Vagina (tissue), 2 donors: ENCODE measurements around the gene ZNF521. TPM values are rescaled to one million over a fixed set of nuclear protein-coding genes. Genes with fewer than 3 reads are reported as not detected.

Experiments used
- DNase-seq, 2 donors: peaks; one replicate each; pipeline ENCODE4 v3.0.0-alpha.2; 2017; ENCODE audit errors: extremely low spot score in 2 of 2
- H3K27ac ChIP-seq: fragments of 200-600 bp; sonication (generic); one replicate; pipeline ENCODE4 v1.5.1; 2019
- H3K27me3 ChIP-seq: fragments of 200-600 bp; sonication (generic); one replicate; pipeline ENCODE4 v1.5.1; 2019
- H3K36me3 ChIP-seq, 2 donors: fragments of 200-600 bp; sonication (generic); one replicate each; pipeline ENCODE4 v1.5.1; 2017 to 2019
- H3K4me1 ChIP-seq: fragments of 200-600 bp; sonication (generic); one replicate; pipeline ENCODE4 v1.5.1; 2019
- H3K4me3 ChIP-seq, 2 donors: fragments of 200-600 bp; sonication (generic); 1 replicate in 1 of 2; 2 replicates in 1 of 2; pipeline ENCODE4 v1.5.1; 2016 to 2019
- H3K9me3 ChIP-seq: fragments of 200-600 bp; sonication (generic); one replicate; pipeline ENCODE4 v1.5.1; 2019
- CTCF ChIP-seq, 3 experiments: fragments of 450-650 bp in 2 of 3; fragments of 200-600 bp in 1 of 3; sonication (generic) in 1 of 3; IDR thresholded peaks; one replicate each; pipeline ENCODE4 v1.5.1; 2017 to 2019; ENCODE audit warnings: antibody characterized with exemption in 3 of 3, mild to moderate bottlenecking in 2 of 3, moderate library complexity in 2 of 3
- POLR2A ChIP-seq, 2 donors: fragments of 450-650 bp; IDR thresholded peaks; one replicate each; pipeline ENCODE4 v1.6.1; 2017; ENCODE audit warnings: antibody characterized with exemption in 2 of 2, mild to moderate bottlenecking in 2 of 2, moderate library complexity in 2 of 2
- POLR2AphosphoS5 ChIP-seq, 2 donors: sonication (generic); formaldehyde crosslinking; IDR thresholded peaks; one replicate each; pipeline ENCODE4 v1.9.0; 2017; ENCODE audit warnings: antibody characterized with exemption in 2 of 2, mild to moderate bottlenecking in 2 of 2, low read depth in 1 of 2; ENCODE audit not compliant: insufficient read depth in 1 of 2
- intact Hi-C: fragments of 100-400 bp; cut with DNase I; formaldehyde crosslinking; loops from one replicate; pipeline ENCODE4 v1.15.1; 2023
- total RNA-seq: library from RNA; depleted of rRNA; stranded (reverse); fragments of >200 nt; gene quantifications from one replicate; pipeline ENCODE4 v1.2.3, GENCODE V29; 2016

Gene ZNF521
- total RNA-seq, 1 donor from 2014 or later: 18.7 TPM

- intact Hi-C loops: no loop called here
- no peaks in the 10 kb centered on the region for H3K36me3 ChIP-seq
- no peak for DNase-seq
- no peaks in the 10 kb centered on the region for H3K4me1 ChIP-seq
- TF ChIP-seq POLR2A (IDR thresholded peaks at IDR 0.05) (no peak), POLR2AphosphoS5 (IDR thresholded peaks at IDR 0.05; ENCODE audit: insufficient read depth in 1 of 2, low read depth in 1 of 2) (no peak), CTCF (IDR thresholded peaks at IDR 0.05) (no peak)
- H3K9me3 ChIP-seq: no peaks in the 10 kb centered on the region
- H3K27ac ChIP-seq: no peak overlapping the region
- no peaks in the 10 kb centered on the region for H3K27me3 ChIP-seq
- no peak overlapping the region for H3K4me3 ChIP-seq
These were observed 335.3 kb downstream of the ZNF521 start for GRCh38 chr18:25016666-25017065.

- H3K4me1 ChIP-seq: no peaks in the 10 kb centered on the region
- TF ChIP-seq POLR2A (IDR thresholded peaks at IDR 0.05) (no peak), CTCF (IDR thresholded peaks at IDR 0.05) (no peak), POLR2AphosphoS5 (IDR thresholded peaks at IDR 0.05; ENCODE audit: insufficient read depth in 1 of 2, low read depth in 1 of 2) (no peak)
These were observed 335.8 kb downstream of the ZNF521 start for GRCh38 chr18:25016181-25016580.

More at GRCh38 chr18:25016181-25016580, 335.8 kb downstream of the ZNF521 start:
- intact Hi-C loops: no loop called here
- no peak overlapping the region for H3K4me3 ChIP-seq
- H3K9me3 ChIP-seq: no peaks in the 10 kb centered on the region
- no peak overlapping the region for H3K27ac ChIP-seq
- no peak for DNase-seq
- H3K27me3 ChIP-seq: no peaks in the 10 kb centered on the region
- H3K36me3 ChIP-seq: no peaks in the 10 kb centered on the region
